Endothelial cell of umbilical vein (primary cell): ENCODE data around the gene BATF. TPM values are rescaled to one million over a fixed set of nuclear protein-coding genes. Genes with fewer than 3 reads are reported as not detected.
A peak's percentile ranks its signal among the peaks of the same experiment; 100 is the strongest.

Source experiments
- BruUV-seq: library from RNA; stranded (reverse); fragments of 400-500 nt; replicated peaks from 2 replicates; lab custom pipeline; 2021; lab: Mats Ljungman, UMichigan
- CTCF ChIA-PET: fragments of 300-600, 350-600 bp; sonication (Branson Sonifier 250); formaldehyde crosslinking; loops from one replicate; lab custom pipeline; 2021; ENCODE audit warnings: antibody characterized with exemption, inconsistent platforms; lab: Charles Lee
- POLR2A ChIA-PET: fragments of 300-600, 350-600 bp; sonication (Branson Sonifier 250); formaldehyde crosslinking; loops from one replicate; lab custom pipeline; 2021; ENCODE audit warnings: antibody characterized with exemption, inconsistent platforms; lab: Charles Lee
- DNase-seq: peaks from one replicate; pipeline ENCODE4 v3.0.0-alpha.2; 2011; ENCODE audit warnings: low read depth, low spot score
- FAIRE-seq: peaks from 2 replicates; lab custom pipeline; 2011; peaks lifted over from hg19 to GRCh38; lab: Jason Lieb, UNC
- H2AFZ ChIP-seq: 2 replicates; pipeline ENCODE4 v1.6.0; 2012; ENCODE audit warnings: low read depth, low read length, control low read depth, inconsistent platforms
- H3K27ac ChIP-seq: 2 replicates; pipeline ENCODE4 v1.5.1; 2011; ENCODE audit warnings: low read depth, mild to moderate bottlenecking, control low read depth, low read length, moderate library complexity; ENCODE audit not compliant: insufficient read depth
- H3K27me3 ChIP-seq, 2 experiments: 2 replicates each; pipeline versions ENCODE4 v1.6.0 to v1.6.1; 2011; ENCODE audit warnings: low read length in 2 of 2, mixed read lengths in 1 of 2; ENCODE audit not compliant: control insufficient read depth in 2 of 2, insufficient read depth in 2 of 2
- H3K36me3 ChIP-seq, 2 experiments: 2 replicates in 1 of 2; 3 replicates in 1 of 2; pipeline ENCODE4 v1.5.1; 2011; ENCODE audit warnings: low read length in 2 of 2, mild to moderate bottlenecking in 1 of 2, moderate library complexity in 1 of 2; ENCODE audit not compliant: control insufficient read depth in 2 of 2, insufficient read depth in 2 of 2; ENCODE audit errors: extremely low read depth in 1 of 2
- H3K4me1 ChIP-seq: 3 replicates; pipeline ENCODE4 v1.5.1; 2011; ENCODE audit warnings: mild to moderate bottlenecking, low read length; ENCODE audit not compliant: control insufficient read depth, insufficient read depth; ENCODE audit errors: extremely low read depth
- H3K4me2 ChIP-seq: 2 replicates; pipeline ENCODE4 v1.6.1; 2011; ENCODE audit warnings: low read length, control low read depth, mixed read lengths; ENCODE audit not compliant: insufficient read depth
- H3K4me3 ChIP-seq, 3 experiments: fragments of 200-600 bp in 1 of 3; sonication (generic), shearing (Covaris generic) in 1 of 3; replicated peaks in 1 of 3; 2 replicates each; pipeline ENCODE4 v1.5.1; 2011 to 2016; ENCODE audit warnings: control low read depth in 3 of 3, low read length in 3 of 3, mild to moderate bottlenecking in 2 of 3, inconsistent platforms in 1 of 3, low read depth in 1 of 3, moderate library complexity in 1 of 3; ENCODE audit not compliant: insufficient read depth in 1 of 3
- H3K79me2 ChIP-seq: 2 replicates; pipeline ENCODE4 v1.6.0; 2012; ENCODE audit warnings: low read length, inconsistent platforms; ENCODE audit not compliant: control insufficient read depth, insufficient read depth
- H3K9ac ChIP-seq: replicated peaks from 2 replicates; pipeline ENCODE3; 2011; ENCODE audit warnings: low read length, control low read depth; ENCODE audit not compliant: insufficient read depth; ENCODE audit errors: extremely low read depth
- H3K9me1 ChIP-seq: replicated peaks from 3 replicates; pipeline ENCODE4 v1.6.0; 2011; ENCODE audit warnings: mild to moderate bottlenecking, low read length; ENCODE audit not compliant: control insufficient read depth, insufficient read depth; ENCODE audit errors: extremely low read depth
- H3K9me3 ChIP-seq: replicated peaks from 2 replicates; pipeline ENCODE4 v1.5.1; 2012; ENCODE audit warnings: low read length, inconsistent platforms; ENCODE audit not compliant: control insufficient read depth, insufficient read depth
- H4K20me1 ChIP-seq: replicated peaks from 2 replicates; pipeline ENCODE3; 2011; ENCODE audit warnings: mild to moderate bottlenecking, low read length; ENCODE audit not compliant: control insufficient read depth, insufficient read depth; ENCODE audit errors: extremely low read depth
- GATA2 ChIP-seq: IDR thresholded peaks from 2 replicates; pipeline ENCODE4 v1.7.0; 2011; ENCODE audit warnings: low read depth, mild to moderate bottlenecking, moderate library complexity, mixed read lengths, low read length; ENCODE audit not compliant: insufficient read length, insufficient read depth
- JUN ChIP-seq: IDR thresholded peaks from 2 replicates; pipeline ENCODE4 v1.6.1; 2011; ENCODE audit warnings: borderline replicate concordance, low read depth; ENCODE audit not compliant: insufficient read length, insufficient read depth
- MYC ChIP-seq: IDR thresholded peaks from one replicate; pipeline ENCODE4 v1.6.1; 2011; ENCODE audit warnings: mild to moderate bottlenecking, low read depth, low read length
- POLR2AphosphoS5 ChIP-seq: IDR thresholded peaks from 2 replicates; pipeline ENCODE4 v1.6.1; 2012; ENCODE audit warnings: low read depth, mild to moderate bottlenecking, control low read depth, low read length, moderate library complexity; ENCODE audit not compliant: insufficient read depth
- dilution Hi-C: fragments of 300-500 bp; cut with MboI; formaldehyde crosslinking; loops from one replicate; pipeline ENCODE4 v1.15.0; 2019; ENCODE audit warnings: low sequenced_read_pairs; ENCODE audit not compliant: extremely low pct_ligation_motif_present
- intact Hi-C: fragments of 100-400 bp; cut with micrococcal nuclease; formaldehyde crosslinking; loops from one replicate; pipeline ENCODE4 v1.10.0; 2022
- polyA plus RNA-seq, 4 experiments: library from polyadenylated mRNA; depleted of rRNA in 3 of 4; stranded (reverse) in 3 of 4; unstranded in 1 of 4; fragments of >200 nt; gene quantifications; 2 replicates each; pipeline versions ENCODE4 v1.2.1 to v1.2.3, GENCODE V29; 2011 to 2012; ENCODE audit warnings: missing spikeins in 1 of 4
- total RNA-seq: library from RNA; stranded (reverse); gene quantifications from 2 replicates; pipeline ENCODE4 v1.2.3, GENCODE V29; 2021
- TF ChIP-seq, protein P1 (sequence below), 2 donors: IDR thresholded peaks; 1 replicate in 1 of 2; 2 replicates in 1 of 2; pipeline ENCODE4 v1.5.1; 2011; ENCODE audit warnings: low read length in 2 of 2, mild to moderate bottlenecking in 2 of 2, moderate library complexity in 2 of 2, control low read depth in 1 of 2, inconsistent platforms in 1 of 2, low read depth in 1 of 2; ENCODE audit not compliant: insufficient read depth in 1 of 2; ENCODE audit errors: extremely low read depth in 1 of 2

Gene BATF
- total and polyA plus RNA-seq, 2 donors (not counting 3 experiments of a cell fraction or from before 2014, with no cell fraction given): not detected

- DNase-seq: peak; percentile 17
- Histone ChIP-seq H4K20me1 (no peaks in the 10 kb centered on the region), H3K4me1 (no peaks in the 10 kb centered on the region), H3K79me2 (no peaks in the 10 kb centered on the region), H3K36me3 (no peaks in the 10 kb centered on the region), H3K4me2 (peak overlapping the region; percentile 62), H3K27ac (no peak overlapping the region), H3K9me1 (no peaks in the 10 kb centered on the region), H3K4me3 (peak overlapping the region in 2 of 3 experiments; percentile 28 to 29), H3K27me3 (no peaks in the 10 kb centered on the region), H3K9ac (no peak overlapping the region), H2AFZ (peak overlapping the region; percentile 90), H3K9me3 (no peaks in the 10 kb centered on the region)
- intact Hi-C loops: no loop called here
- FAIRE-seq: peak; percentile 46
- TF ChIP-seq MYC: no peak
- TF ChIP-seq, protein P1, sequence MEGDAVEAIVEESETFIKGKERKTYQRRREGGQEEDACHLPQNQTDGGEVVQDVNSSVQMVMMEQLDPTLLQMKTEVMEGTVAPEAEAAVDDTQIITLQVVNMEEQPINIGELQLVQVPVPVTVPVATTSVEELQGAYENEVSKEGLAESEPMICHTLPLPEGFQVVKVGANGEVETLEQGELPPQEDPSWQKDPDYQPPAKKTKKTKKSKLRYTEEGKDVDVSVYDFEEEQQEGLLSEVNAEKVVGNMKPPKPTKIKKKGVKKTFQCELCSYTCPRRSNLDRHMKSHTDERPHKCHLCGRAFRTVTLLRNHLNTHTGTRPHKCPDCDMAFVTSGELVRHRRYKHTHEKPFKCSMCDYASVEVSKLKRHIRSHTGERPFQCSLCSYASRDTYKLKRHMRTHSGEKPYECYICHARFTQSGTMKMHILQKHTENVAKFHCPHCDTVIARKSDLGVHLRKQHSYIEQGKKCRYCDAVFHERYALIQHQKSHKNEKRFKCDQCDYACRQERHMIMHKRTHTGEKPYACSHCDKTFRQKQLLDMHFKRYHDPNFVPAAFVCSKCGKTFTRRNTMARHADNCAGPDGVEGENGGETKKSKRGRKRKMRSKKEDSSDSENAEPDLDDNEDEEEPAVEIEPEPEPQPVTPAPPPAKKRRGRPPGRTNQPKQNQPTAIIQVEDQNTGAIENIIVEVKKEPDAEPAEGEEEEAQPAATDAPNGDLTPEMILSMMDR (IDR thresholded peaks at IDR 0.05; ENCODE audit: extremely low read depth in 1 of 2, insufficient read depth in 1 of 2, low read depth in 1 of 2, low read length in 2 of 2): peak in 1 of 2 donors; percentile 19
- dilution Hi-C loops: no loop called here
- no TSS peak for BruUV-seq
- POLR2A ChIA-PET: no interaction called here
- CTCF ChIA-PET: interaction anchor here (0.9 to 3.5 kb wide), 3 partner anchors 10 to 46 kb away, joined by 3 to 24 read pairs (median 23); no protein-coding TSS in a partner anchor
Observed at GRCh38 chr14:75514673-75515628, 7.3 kb upstream of the BATF start.

DNA sequence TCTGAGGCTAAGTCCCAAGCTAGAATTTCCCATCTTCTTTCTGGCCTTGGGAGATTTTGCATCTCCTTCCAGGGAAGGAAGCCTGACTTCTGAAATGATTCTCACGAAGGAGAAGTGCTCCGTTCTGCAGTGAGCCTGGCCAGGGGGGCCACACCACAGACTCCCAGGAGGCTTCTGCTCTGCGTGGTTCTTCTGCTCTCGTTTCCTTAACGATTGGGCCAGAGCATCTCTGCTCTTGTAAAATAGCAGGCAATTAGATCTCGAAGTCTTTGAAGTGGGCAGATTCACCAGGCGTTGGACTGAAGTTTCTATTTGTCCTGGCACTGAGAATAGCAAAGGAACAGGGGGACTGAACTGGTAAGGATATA is 6.7 kb upstream of the BATF start:
- dilution Hi-C loops: no loop called here
- Histone ChIP-seq H3K4me3 (no peak overlapping the region), H3K9me3 (no peaks in the 10 kb centered on the region), H3K27ac (no peak overlapping the region), H3K9ac (no peak overlapping the region), H3K79me2 (no peaks in the 10 kb centered on the region), H3K27me3 (no peaks in the 10 kb centered on the region), H2AFZ (peak overlapping the region; percentile 90), H3K4me2 (no peak overlapping the region), H3K36me3 (no peaks in the 10 kb centered on the region), H3K9me1 (no peaks in the 10 kb centered on the region), H3K4me1 (no peaks in the 10 kb centered on the region), H4K20me1 (no peaks in the 10 kb centered on the region)
- TF ChIP-seq POLR2AphosphoS5 (no peak), GATA2 (no peak), JUN (no peak)
- TF ChIP-seq, protein P1 (IDR thresholded peaks at IDR 0.05; ENCODE audit: extremely low read depth in 1 of 2, insufficient read depth in 1 of 2, low read depth in 1 of 2, low read length in 2 of 2): no peak
- CTCF ChIA-PET: interaction anchor here (2.9 to 3.5 kb wide), 2 partner anchors 27 to 45 kb away, joined by 23 to 24 read pairs; no protein-coding TSS in a partner anchor
- FAIRE-seq (no peak), DNase-seq (no peak)
- intact Hi-C loops: no loop called here
- BruUV-seq: no TSS peak
- POLR2A ChIA-PET: no interaction called here
